ENCODE data around the gene GSTO1.

GSTO1 gene

DNA sequence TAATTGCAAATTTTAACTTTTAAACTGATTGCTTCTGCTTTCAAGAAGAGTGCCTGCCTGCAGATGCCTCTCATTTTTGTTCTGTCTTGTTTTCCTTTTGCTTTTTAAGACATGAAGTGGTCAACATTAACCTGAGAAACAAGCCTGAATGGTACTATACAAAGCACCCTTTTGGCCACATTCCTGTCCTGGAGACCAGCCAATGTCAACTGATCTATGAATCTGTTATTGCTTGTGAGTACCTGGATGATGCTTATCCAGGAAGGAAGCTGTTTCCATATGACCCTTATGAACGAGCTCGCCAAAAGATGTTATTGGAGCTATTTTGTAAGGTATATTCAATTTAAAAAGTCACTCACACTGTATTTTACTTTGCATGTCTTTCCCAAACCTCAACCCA lies 23.1 kb downstream of the GSTO1 start:
- DNase-seq, result no peak

DNA sequence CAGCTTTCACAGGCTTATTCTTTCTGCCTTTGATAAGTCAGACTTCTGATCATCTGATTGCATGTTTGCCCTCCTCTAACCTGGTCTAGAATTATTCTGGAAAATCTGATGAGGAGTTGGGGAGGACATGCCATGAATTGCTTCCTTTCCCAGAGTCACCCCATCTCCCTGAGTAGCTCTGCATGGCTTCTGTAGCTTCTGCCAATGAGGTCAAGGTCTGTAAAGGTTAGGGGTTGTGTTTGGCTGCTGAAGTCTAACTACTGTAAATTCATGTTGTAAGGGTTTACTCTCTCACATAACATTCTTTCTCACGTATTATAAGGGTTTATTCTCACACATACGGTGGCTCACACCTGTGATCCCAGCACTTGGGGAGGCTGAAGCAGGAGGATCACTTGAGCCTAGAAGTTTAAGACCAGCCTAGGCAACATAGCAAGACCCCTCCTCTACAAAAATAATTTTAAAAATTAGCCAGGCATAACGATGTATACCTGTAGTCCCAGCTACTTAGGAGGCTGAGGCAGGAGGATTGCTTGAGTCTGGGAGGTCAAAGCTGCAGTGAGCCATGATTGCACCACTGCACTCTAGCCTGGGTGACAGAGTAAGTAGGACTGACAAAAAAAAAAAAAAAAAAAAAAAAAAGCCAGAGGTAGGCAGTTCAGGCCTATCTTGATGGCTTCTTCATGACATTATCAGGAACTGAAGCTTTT lies 25.0 kb downstream of the GSTO1 start:
- no peak for DNase-seq

- no peak for DNase-seq
These were observed 27.0 kb downstream of the GSTO1 start for GRCh38 chr10:104281694-104282093.

- DNase-seq, result no peak
These were observed 30.2 kb downstream of the GSTO1 start for GRCh38 chr10:104284846-104285245.

DNA sequence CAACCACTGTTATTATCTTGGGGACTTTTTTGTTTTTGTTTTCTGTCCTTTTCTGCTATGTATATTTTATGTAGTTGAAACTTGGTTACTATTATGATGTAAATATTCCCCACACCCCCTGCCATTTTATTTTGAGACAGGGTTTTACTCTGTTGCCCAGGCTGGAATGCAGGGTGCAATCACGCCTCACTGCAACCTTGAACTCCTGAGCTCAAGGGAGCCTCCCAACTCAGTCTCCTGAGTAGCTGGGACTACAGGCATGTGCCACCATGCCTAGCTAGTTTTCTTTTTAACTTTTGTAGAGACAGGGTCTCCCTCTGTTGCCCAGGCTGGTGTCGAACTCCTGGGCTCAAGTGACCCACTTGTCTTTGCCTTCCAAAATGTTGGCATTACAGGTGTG lies 32.2 kb downstream of the GSTO1 start:
- DNase-seq, result no peak

GRCh38 chr10:104288355-104288754 lies 33.7 kb downstream of the GSTO1 start:
- no peak for DNase-seq

DNA sequence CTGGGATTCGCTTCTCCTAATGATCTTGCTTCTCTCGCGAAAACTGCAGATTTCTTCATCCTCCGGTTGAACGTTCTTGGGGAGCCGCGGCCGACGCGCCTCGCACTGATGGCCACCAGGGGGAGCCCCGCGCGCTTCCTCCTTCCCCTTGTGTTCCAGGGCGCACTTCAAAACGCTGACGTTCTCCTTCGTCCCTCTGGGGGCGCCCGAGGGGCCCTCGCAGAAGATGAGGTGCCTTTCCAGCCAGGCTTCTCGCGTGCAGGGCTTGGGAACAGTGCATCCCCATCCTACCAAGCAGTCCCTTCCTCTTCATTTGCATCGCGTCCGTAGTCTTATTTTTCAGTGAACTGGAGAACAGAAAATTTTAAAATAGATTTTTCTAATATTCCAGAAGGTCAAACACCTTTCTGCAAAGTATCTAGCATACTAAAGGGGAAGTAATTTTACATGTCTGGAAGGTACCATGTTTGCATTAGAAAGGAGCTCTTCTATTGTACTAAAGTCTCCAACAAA lies 36.8 kb downstream of the GSTO1 start:
- DNase-seq, result peak; percentile 94

DNA sequence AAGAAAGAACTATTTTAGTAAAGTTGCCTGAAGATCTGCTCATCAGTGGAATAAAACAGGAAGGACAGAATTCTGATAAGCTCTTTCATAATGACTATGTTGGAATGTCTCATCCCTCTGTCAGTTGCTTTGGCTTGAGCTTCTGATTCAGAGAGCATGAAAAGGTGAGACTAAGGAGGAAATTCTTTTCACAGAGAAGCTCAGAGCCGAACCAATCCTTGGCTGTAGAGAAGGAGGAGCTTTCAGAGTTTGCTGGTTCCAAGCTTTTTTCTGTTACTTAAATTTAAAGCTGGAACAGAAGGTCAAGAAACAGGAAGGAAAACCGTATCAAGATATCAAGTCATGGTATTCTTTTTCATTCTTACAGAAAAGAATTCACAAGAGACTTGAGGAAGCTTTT lies 38.3 kb downstream of the GSTO1 start:
- peak; percentile 58 for DNase-seq

- no peak for DNase-seq
These were observed 39.2 kb downstream of the GSTO1 start for GRCh38 chr10:104293781-104294321.

- no peak for DNase-seq
These were observed 42.2 kb downstream of the GSTO1 start for GRCh38 chr10:104296687-104297436.

GRCh38 chr10:104297697-104298660 lies 43.3 kb downstream of the GSTO1 start:
- DNase-seq, result peak; percentile 57

- no peak for DNase-seq
These were observed 44.6 kb downstream of the GSTO1 start for GRCh38 chr10:104299031-104299904.

GRCh38 chr10:104300002-104300735 lies 45.5 kb downstream of the GSTO1 start:
- no peak for DNase-seq

GRCh38 chr10:104300736-104301292 lies 46.1 kb downstream of the GSTO1 start:
- no peak for DNase-seq

- no peak for DNase-seq
These were observed 47.4 kb downstream of the GSTO1 start for GRCh38 chr10:104301907-104302690.

- DNase-seq, result no peak
These were observed 49.1 kb downstream of the GSTO1 start for GRCh38 chr10:104303594-104304355.

- no peak for DNase-seq
These were observed 49.7 kb downstream of the GSTO1 start for GRCh38 chr10:104304356-104304745.

GRCh38 chr10:104304927-104305326 lies 50.2 kb downstream of the GSTO1 start:
- DNase-seq, result no peak

- no peak for DNase-seq
These were observed 52.2 kb downstream of the GSTO1 start for GRCh38 chr10:104306897-104307296.

Measured in OCI-M1 (cell line).